GM12878 (cell line): ENCODE measurements around the gene VEPH1. TPM values are rescaled to one million over a fixed set of nuclear protein-coding genes. Genes with fewer than 3 reads are reported as not detected.

ENCODE experiments used
- ASH2L ChIP-seq: fragments of 300-600, 200-600 bp; sonication (generic); IDR thresholded peaks from 2 replicates; pipeline ENCODE4 v1.6.1; 2017; ENCODE audit warnings: low read depth, mild to moderate bottlenecking, borderline replicate concordance
- ATF7 ChIP-seq: fragments of 450-650 bp; IDR thresholded peaks from 2 replicates; pipeline ENCODE4 v1.6.1; 2016; ENCODE audit warnings: low read depth, mild to moderate bottlenecking
- BMI1 ChIP-seq: fragments of 450-650 bp; IDR thresholded peaks from 2 replicates; pipeline ENCODE4 v1.6.1; 2016; ENCODE audit warnings: mild to moderate bottlenecking, moderate library complexity, borderline replicate concordance
- CEBPZ ChIP-seq: fragments of 150-350 bp; IDR thresholded peaks from 2 replicates; pipeline ENCODE4 v1.6.1; 2016; ENCODE audit warnings: low read depth, low read length
- CHD2 ChIP-seq: IDR thresholded peaks from 2 replicates; pipeline ENCODE4 v1.6.1; 2011; ENCODE audit warnings: low read depth, low read length, improper control_type of control experiment, borderline replicate concordance
- JUNB ChIP-seq: IDR thresholded peaks from 2 replicates; pipeline ENCODE4 v1.6.1; 2016; ENCODE audit warnings: antibody characterized with exemption, mild to moderate bottlenecking
- KDM1A ChIP-seq: fragments of 200-600 bp; sonication (generic); IDR thresholded peaks from 2 replicates; pipeline ENCODE4 v1.6.1; 2016; ENCODE audit warnings: borderline replicate concordance
- MTA3 ChIP-seq: IDR thresholded peaks from 2 replicates; pipeline ENCODE4 v1.6.1; 2012; ENCODE audit warnings: low read length, inconsistent platforms, borderline replicate concordance
- POLR2A ChIP-seq: IDR thresholded peaks from 2 replicates; pipeline ENCODE4 v1.6.1; 2011; ENCODE audit warnings: low read depth, mild to moderate bottlenecking, low read length
- polyA plus RNA-seq, 11 experiments: library from polyadenylated mRNA; depleted of rRNA in 4 of 11; unstranded in 6 of 11; stranded (reverse) in 5 of 11; fragments of >200 nt; fragmentation: Nextera tagmentation in 4 of 11; fragmentation: Illumina TruSeq in 1 of 11; extraction: Ambion mirVana in 4 of 11; extraction: Trizol in 1 of 11; gene quantifications; 1 replicate in 1 of 11; 2 replicates in 10 of 11; pipeline versions ENCODE4 v1.2.1 to v1.2.3, GENCODE V29; 2011 to 2016; ENCODE audit warnings: inconsistent platforms in 2 of 11, missing spikeins in 2 of 11, low read depth in 1 of 11
- total RNA-seq, 4 experiments: library from RNA; depleted of rRNA in 3 of 4; stranded (reverse); fragments of >200 nt in 3 of 4; fragmentation: Illumina TruSeq in 1 of 4; extraction: Trizol in 1 of 4; gene quantifications; 2 replicates each; pipeline versions ENCODE4 v1.2.1 to v1.2.3, GENCODE V29; 2013 to 2021
- TF ChIP-seq, protein P1 (sequence below): fragments of 450-650 bp; IDR thresholded peaks from 2 replicates; pipeline ENCODE4 v1.6.1; 2017; ENCODE audit warnings: mild to moderate bottlenecking

The VEPH1 gene
- total and polyA plus RNA-seq, 10 of the 15 experiments (the other 5 are each of a cell fraction or from before 2014, with no cell fraction given) = 0.04 to 0.26 (median 0.17) TPM; not detected in 7

- TF ChIP-seq BMI1 = no peak
- TF ChIP-seq CHD2 = no peak
- TF ChIP-seq KDM1A = no peak
- no peak for TF ChIP-seq POLR2A
- no peak for TF ChIP-seq JUNB
- no peak for TF ChIP-seq MTA3
- no peak for TF ChIP-seq ASH2L
- TF ChIP-seq, protein P1, sequence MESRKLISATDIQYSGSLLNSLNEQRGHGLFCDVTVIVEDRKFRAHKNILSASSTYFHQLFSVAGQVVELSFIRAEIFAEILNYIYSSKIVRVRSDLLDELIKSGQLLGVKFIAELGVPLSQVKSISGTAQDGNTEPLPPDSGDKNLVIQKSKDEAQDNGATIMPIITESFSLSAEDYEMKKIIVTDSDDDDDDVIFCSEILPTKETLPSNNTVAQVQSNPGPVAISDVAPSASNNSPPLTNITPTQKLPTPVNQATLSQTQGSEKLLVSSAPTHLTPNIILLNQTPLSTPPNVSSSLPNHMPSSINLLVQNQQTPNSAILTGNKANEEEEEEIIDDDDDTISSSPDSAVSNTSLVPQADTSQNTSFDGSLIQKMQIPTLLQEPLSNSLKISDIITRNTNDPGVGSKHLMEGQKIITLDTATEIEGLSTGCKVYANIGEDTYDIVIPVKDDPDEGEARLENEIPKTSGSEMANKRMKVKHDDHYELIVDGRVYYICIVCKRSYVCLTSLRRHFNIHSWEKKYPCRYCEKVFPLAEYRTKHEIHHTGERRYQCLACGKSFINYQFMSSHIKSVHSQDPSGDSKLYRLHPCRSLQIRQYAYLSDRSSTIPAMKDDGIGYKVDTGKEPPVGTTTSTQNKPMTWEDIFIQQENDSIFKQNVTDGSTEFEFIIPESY = no peak
- TF ChIP-seq CEBPZ = no peak
- TF ChIP-seq ATF7 = no peak
Observed at GRCh38 chr3:157240408-157240807, 262.8 kb downstream of the VEPH1 start (continued).
